ENCODE measurements around the gene LSM4. TPM values are rescaled to one million over a fixed set of nuclear protein-coding genes. Genes with fewer than 3 reads are reported as not detected.
A peak's percentile ranks its signal among the peaks of the same experiment; 100 is the strongest.
"Not testable (repeated sequence)": the region's sequence is repeated elsewhere in the genome, so short reads cannot be mapped to it uniquely, and the experiment has no call there.

The LSM4 gene
- 196 and 223 TPM in 2 replicates for total RNA-seq (ENCODE audit: low replicate concordance)
- long read RNA-seq, transcript LSM4-203 (5 exons, 1,908 nt) = major isoform, 165 of 175 reads
- long read RNA-seq, partial matches to known transcripts = 7 of 175 reads
- long read RNA-seq, other reads (novel, unspliced or antisense) = 3 of 175 reads

DNA sequence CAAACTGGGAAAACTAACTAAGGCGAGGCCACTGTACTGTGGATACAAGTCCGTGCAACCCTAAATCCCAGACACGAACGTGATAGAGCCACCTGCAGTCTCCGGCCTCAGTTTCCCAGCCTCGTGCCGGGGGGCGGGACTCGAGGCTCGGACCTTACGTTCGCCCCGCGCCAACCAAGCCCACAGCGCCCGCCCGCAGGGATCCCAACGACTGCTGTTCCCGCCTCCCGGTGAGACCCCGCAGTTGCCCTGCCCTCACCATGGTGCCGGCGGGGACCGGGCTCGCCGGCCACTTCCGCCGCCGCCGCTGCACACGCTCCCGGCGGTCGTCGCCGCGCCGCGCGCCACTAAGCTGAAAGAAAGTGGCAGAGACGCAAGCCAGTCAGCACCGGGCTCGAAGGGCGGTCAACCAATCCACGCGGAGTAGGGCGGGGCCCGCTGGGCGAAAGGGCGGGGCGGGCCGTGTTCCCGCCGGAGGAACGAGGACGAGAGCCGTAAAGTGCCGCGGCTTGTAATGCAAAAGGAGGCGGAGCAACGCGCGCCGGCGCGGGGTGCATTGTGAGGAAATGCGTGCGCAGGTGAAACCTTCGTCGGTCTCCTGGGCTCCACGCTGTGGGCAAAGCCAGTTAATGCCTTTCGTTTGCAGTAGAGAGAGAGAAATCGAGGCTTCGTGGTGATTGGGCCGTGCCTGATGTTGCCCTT is at the start of gene LSM4:
TSS of gene LSM4 (minus strand) at position 318 of the 702 bp plus-strand sequence. CDS start at position 262, 56 bp downstream.
- Mint-ChIP-seq H3K4me1 (ENCODE audit: unreplicated experiment) (peaks cover 33% of the 10 kb centered on the region), H3K4me3 (peak within 1 kb of the TSS; percentile 88), H3K27ac (peak within 1 kb of the TSS; percentile 96), H3K27me3 (no peaks in the 10 kb centered on the region), H3K36me3 (peaks cover 5% of the 10 kb centered on the region), H3K9me3 (no peaks in the 10 kb centered on the region)
- peak; percentile 99 for DNase-seq (ENCODE audit: extremely low spot score, unreplicated experiment)
- TF ChIP-seq, protein P1, sequence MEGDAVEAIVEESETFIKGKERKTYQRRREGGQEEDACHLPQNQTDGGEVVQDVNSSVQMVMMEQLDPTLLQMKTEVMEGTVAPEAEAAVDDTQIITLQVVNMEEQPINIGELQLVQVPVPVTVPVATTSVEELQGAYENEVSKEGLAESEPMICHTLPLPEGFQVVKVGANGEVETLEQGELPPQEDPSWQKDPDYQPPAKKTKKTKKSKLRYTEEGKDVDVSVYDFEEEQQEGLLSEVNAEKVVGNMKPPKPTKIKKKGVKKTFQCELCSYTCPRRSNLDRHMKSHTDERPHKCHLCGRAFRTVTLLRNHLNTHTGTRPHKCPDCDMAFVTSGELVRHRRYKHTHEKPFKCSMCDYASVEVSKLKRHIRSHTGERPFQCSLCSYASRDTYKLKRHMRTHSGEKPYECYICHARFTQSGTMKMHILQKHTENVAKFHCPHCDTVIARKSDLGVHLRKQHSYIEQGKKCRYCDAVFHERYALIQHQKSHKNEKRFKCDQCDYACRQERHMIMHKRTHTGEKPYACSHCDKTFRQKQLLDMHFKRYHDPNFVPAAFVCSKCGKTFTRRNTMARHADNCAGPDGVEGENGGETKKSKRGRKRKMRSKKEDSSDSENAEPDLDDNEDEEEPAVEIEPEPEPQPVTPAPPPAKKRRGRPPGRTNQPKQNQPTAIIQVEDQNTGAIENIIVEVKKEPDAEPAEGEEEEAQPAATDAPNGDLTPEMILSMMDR (conservative IDR thresholded peaks at IDR 0.05) = peak; percentile 48

DNA sequence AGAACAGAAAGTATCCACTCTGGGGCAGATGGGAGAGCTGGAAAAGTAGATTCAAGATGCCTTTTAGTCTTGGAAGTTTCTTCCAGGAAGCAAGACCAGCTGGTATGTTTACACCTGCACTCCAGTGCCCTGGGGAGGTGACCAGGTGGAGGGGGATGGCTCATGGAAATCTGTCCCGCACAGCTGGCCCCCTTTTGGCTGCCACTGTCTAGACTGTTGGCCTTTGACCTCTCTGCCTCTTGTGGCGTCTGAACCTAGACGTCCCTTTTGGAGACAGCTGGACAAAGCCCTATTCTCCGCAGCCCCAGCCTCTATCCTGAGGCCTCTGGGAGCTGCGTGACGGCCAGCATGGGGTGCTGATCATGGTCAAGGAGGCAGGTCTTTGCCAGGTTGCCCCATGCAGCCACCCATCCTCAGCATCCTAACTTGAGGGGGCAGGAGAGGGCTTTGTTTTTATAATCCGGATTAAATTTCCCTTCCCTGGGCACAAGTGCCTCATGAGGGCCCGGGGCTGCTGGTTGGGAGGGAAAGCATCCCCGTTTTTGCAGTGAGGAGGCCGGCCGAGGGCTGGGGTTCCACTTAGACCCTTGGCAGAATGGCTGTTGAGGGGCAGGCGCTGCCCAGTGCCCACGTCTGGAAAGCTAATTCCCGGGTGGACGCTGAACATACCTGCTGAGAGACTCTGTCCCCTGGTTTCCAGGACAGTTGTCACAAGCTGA is 45.8 kb upstream of the LSM4 start:
- Mint-ChIP-seq H3K9me3 (peaks cover under 1% of the 10 kb centered on the region), H3K27ac (peak overlapping the region; percentile 50), H3K4me3 (no peak overlapping the region), H3K36me3 (peaks cover 7% of the 10 kb centered on the region), H3K27me3 (no peaks in the 10 kb centered on the region), H3K4me1 (ENCODE audit: unreplicated experiment) (peaks cover 38% of the 10 kb centered on the region)
- DNase-seq (ENCODE audit: extremely low spot score, unreplicated experiment) = no peak
- TF ChIP-seq, protein P1 (conservative IDR thresholded peaks at IDR 0.05) = no peak

DNA sequence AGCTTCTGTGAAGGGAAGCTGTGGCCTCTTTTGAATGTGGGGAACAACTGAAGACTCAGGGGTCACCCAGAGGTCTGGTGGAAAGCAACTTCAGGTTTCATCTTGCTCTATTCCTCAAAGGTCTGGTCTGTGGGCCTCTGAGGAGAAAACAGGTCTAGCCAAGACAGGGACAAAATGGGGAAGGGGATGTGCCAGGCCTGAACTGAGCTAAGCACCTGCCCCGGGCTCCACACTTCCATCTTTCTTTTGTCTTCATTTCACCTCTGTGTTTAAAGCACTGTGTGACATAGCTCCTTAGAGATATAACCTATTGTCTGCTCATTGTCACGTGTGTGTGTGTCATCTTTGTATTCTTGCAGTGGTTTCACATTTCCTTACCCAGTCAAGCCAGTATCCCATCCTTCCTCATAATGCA is 43.2 kb upstream of the LSM4 start:
- Mint-ChIP-seq H3K4me3 (no peak overlapping the region), H3K27ac (peak overlapping the region; percentile 97), H3K4me1 (ENCODE audit: unreplicated experiment) (peaks cover 44% of the 10 kb centered on the region), H3K36me3 (peaks cover 10% of the 10 kb centered on the region), H3K9me3 (no peaks in the 10 kb centered on the region), H3K27me3 (no peaks in the 10 kb centered on the region)
- no peak for DNase-seq (ENCODE audit: extremely low spot score, unreplicated experiment)
- TF ChIP-seq, protein P1 (conservative IDR thresholded peaks at IDR 0.05) = no peak

DNA sequence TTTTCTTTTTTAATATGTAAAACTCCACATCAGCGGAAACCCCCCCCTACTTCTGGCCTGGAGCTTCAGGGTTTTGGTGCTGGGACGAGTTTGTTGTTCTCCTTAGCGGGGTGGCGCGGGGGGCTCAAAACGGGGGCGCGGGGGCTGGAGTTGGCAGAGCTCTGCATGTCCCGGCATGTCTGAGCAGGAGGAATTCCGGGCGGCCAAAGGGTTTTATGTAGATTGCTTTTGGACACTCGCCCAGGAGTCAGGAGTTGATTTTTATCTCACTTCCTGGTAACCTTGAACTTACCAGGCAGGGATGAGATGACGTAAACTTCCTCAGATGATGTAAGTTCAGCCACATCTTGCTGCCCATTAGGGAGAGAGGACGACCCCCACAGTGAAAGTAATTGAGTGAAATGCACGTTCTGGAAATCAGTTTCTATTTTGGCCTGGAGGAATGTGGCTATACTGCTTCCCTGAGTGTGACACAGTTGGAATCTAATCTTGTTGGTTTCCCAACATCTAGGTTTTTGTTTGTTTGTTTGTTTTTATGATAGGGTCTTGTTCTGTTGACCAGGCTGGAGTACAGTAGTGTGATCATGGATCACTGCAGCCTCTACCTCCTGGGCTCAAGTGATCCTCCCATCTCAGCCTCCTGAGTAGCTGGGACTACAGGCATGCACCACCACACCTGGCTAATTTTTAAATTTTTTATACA is 42.1 kb upstream of the LSM4 start:
- Mint-ChIP-seq H3K4me1 (ENCODE audit: unreplicated experiment) (peaks cover 44% of the 10 kb centered on the region), H3K27ac (peak overlapping the region; percentile 97), H3K9me3 (no peaks in the 10 kb centered on the region), H3K27me3 (no peaks in the 10 kb centered on the region), H3K4me3 (peak overlapping the region; percentile 73), H3K36me3 (peaks cover 12% of the 10 kb centered on the region)
- TF ChIP-seq, protein P1 (conservative IDR thresholded peaks at IDR 0.05) = no peak
- no peak for DNase-seq (ENCODE audit: extremely low spot score, unreplicated experiment)

DNA sequence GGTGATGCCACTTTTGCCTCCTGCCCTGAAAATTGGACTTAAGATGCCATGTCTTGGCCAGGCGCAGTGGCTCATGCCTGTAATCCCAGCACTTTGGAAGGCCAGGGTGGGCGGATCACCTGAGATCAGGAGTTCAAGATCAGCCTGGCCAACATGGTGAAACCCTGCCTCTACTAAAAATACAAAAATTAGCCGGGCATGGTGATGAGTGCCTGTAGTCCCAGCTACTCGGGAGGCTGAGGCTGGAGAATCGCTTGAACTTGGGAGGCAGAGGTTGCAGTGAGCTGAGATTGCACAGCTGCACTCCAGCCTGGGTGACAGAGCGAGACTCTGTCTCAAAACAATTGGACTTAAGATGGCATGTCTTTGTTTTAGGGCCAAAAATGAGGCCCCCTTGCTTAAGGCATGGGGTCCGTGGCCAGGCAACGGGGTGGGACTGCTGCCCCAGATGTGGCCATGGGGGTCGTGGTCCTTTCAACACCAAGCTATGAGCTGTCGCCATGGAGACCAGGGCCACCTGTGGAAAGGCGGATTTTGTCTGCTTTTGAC is 41.5 kb upstream of the LSM4 start:
- not testable (repeated sequence) for H3K4me3 Mint-ChIP-seq; H3K27me3 Mint-ChIP-seq; H3K9me3 Mint-ChIP-seq; DNase-seq (ENCODE audit: extremely low spot score, unreplicated experiment)
- H3K27ac Mint-ChIP-seq = peak overlapping the region; percentile 97
- H3K4me1 Mint-ChIP-seq (ENCODE audit: unreplicated experiment) = peaks cover 40% of the 10 kb centered on the region
- peaks cover 16% of the 10 kb centered on the region for H3K36me3 Mint-ChIP-seq
